ENCODE results near the gene DLGAP1.

Gene DLGAP1

DNA sequence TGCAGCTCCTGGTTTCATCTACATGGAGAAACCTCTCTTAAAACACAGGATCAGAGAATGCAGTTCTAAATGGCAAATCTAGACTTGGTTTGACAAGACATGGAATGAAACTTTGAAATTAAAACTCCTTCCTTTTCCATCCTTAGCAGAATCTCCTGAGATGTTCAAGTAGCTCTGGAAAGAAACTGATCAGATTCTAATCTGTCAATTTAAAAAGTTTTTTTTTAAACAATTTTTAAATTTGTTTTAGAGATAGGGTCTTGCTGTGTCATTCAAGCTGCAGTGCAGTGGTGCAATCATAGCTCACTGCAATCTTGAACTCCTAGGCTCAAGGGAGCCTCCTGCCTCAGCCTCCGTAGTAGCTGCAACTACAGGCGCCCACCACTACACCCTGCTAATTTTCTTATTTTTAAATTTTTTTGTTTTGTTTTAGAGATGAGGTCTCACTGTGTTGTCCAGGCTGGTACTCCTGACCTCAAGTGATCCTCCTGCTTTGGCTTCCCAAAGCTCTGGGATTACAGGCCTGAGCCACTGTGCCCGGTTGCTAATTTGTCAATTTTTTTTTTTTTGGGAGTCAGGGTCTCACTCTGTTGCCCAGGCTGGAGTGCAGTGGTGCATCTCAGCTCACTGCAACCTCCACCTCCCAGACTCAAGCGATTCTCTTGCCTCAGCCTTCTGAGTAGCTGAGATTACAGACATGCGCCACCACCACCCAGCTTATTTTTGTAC, 788.4 kb downstream of the DLGAP1 start:
- no peak for DNase-seq (ENCODE audit: low read depth)
- no peak overlapping the region for H3K4me3 ChIP-seq (ENCODE audit: low read depth, low read length)
- TF ChIP-seq, protein P1, sequence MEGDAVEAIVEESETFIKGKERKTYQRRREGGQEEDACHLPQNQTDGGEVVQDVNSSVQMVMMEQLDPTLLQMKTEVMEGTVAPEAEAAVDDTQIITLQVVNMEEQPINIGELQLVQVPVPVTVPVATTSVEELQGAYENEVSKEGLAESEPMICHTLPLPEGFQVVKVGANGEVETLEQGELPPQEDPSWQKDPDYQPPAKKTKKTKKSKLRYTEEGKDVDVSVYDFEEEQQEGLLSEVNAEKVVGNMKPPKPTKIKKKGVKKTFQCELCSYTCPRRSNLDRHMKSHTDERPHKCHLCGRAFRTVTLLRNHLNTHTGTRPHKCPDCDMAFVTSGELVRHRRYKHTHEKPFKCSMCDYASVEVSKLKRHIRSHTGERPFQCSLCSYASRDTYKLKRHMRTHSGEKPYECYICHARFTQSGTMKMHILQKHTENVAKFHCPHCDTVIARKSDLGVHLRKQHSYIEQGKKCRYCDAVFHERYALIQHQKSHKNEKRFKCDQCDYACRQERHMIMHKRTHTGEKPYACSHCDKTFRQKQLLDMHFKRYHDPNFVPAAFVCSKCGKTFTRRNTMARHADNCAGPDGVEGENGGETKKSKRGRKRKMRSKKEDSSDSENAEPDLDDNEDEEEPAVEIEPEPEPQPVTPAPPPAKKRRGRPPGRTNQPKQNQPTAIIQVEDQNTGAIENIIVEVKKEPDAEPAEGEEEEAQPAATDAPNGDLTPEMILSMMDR (IDR thresholded peaks at IDR 0.05; ENCODE audit: insufficient read depth, low read depth, low read length, missing control alignments), result no peak

DNA sequence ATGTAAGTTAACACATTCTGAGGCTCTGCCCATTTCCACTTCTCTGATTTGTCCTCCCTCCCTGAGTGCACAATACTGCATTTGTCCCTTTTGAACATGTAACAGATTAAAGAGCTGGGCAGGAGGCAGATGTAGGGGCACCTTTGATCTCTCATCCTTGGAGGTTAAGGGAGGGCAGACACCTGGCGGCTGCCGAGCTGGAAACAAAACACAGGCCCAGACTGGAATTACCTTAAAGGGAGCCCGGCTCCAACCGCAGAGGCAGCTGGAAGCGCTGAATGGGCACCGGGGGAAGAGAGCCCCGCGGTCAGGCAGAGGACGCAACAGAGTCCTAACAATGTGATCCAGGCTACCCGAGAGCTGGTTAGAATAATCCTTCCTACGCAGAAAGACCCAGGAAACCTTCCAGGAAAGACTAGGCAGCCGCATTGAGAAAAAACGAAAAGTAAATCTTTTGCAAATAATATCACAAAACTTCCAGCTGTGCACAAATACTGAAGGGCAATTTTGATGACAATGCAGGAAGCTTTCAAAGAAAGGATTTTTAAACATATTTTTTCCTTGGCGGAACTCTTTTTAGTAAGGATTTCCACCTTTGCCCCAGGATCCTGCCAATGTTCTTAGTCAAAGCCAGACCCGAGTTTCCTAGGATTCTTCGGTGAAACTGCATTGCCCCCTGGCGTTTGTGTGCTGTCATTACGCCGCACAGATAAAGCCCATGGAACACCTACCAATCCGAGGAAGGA, 789.2 kb downstream of the DLGAP1 start:
- H3K4me3 ChIP-seq (ENCODE audit: low read depth, low read length), result no peak overlapping the region
- TF ChIP-seq, protein P1 (IDR thresholded peaks at IDR 0.05; ENCODE audit: insufficient read depth, low read depth, low read length, missing control alignments), result peak; percentile 88
- peak; percentile 74 for DNase-seq (ENCODE audit: low read depth)

DNA sequence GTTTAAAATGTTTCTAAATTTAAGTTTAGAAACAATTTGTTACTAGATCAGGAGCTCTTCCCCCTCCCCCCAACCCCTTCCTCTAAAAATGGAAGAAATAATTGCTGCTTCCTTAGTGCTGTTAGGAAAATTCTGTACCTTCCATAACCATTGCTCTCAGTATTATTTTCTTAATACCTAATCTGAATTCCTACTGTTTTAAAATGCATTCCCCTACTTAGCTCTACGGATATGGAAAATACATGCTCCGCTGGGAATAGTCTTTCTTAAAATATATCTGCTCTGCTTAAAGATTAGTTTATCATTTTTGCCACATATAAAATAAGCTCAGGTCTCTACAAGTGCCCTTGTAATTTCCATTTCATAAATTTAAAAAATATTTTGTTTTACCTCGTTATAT, 789.9 kb downstream of the DLGAP1 start:
- TF ChIP-seq, protein P1 (IDR thresholded peaks at IDR 0.05; ENCODE audit: insufficient read depth, low read depth, low read length, missing control alignments), result no peak

DNA sequence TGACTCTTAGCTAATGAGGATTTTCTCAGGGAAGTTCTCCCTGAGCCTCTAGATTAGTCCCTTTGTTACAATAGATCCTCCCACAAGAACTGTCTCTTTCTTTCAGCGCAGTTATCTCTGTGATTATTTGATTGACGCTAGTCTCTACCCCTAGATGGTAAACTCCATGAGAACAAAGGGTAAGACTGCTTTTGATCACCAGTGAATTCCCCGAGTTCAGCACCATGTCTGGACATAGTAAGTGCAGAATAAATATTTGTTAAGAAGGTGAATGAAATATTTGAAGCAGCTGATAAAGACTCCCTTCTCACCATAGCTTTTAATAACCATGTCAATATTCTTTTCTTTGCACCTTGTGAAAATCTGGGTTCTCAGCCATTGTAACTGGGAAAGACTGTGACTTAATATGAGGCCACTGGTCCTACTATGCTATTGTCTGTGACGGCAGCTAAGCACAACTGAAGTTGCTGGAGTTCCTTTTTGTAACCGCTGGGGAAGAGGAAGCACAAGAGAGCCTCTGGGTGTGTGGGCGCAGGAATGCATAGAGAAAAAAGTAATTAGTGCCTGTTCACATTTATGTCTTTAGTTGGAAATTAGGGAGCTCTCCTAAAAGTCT, 790.4 kb downstream of the DLGAP1 start:
- H3K4me3 ChIP-seq (ENCODE audit: low read depth, low read length), result no peak overlapping the region
- TF ChIP-seq, protein P1 (IDR thresholded peaks at IDR 0.05; ENCODE audit: insufficient read depth, low read depth, low read length, missing control alignments), result no peak
- no peak for DNase-seq (ENCODE audit: low read depth)

More for the DNA sequence above, 789.9 kb downstream of the DLGAP1 start:
- no peak for DNase-seq (ENCODE audit: low read depth)
- H3K4me3 ChIP-seq (ENCODE audit: low read depth, low read length), result no peak overlapping the region

DNA sequence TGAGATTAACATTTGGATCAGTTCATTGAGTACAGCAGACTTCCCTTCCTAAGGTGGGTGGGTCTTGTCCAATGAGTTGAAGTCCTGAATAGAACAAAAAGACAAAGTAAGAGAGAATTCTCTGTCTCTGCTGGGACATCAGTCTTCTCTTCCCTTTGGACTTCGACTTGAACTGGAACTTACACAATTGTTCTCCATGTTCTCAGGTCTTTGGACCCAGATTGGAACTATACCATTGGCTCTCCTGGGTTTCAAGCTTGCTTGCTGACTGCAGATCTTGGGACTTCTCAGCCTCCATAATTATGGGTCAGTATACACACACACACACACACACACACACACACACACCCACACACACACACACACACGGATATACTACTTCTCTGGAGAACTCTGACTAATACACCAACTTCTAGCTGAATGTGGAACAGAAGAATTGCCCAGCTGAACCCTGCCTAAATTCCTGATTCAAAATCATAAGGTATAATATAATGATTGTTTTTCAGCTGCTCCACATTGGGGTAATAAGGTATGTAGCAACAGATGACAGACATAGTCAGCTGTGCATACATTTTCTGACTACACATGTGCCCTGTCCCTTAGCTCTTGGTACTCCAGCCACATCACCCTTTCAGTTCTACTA, 791.1 kb downstream of the DLGAP1 start:
- H3K4me3 ChIP-seq (ENCODE audit: low read depth, low read length), result no peak overlapping the region
- no peak for DNase-seq (ENCODE audit: low read depth)
- TF ChIP-seq, protein P1 (IDR thresholded peaks at IDR 0.05; ENCODE audit: insufficient read depth, low read depth, low read length, missing control alignments), result no peak

DNA sequence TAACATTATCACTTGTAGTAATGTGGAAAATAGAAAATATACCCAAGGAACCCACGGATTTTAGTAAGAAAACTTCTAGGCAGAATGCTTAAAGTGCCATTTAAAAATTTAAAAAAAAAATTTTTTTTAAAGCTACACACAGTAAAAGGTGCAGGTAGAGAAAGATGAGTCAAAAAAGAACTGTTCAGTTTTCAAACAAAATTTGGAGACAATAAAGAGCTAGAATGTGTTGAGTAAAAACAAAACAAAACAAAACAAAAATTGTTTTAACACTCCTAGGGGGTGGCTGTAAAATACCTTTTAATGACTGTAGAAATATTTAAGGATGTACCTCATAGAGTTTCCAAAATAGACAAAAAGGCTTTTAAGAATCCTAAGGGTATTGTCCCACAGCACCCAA, 793.1 kb downstream of the DLGAP1 start:
- no peak for DNase-seq (ENCODE audit: low read depth)
- H3K4me3 ChIP-seq (ENCODE audit: low read depth, low read length), result no peak overlapping the region
- TF ChIP-seq, protein P1 (IDR thresholded peaks at IDR 0.05; ENCODE audit: insufficient read depth, low read depth, low read length, missing control alignments), result no peak
